ENCODE data around the gene BUD31. TPM values are rescaled to one million over a fixed set of nuclear protein-coding genes. Genes with fewer than 3 reads are reported as not detected.
A peak's percentile ranks its signal among the peaks of the same experiment; 100 is the strongest.

BUD31 gene
- total RNA-seq, 1 experiment from 2014 or later, result 120 TPM

DNA sequence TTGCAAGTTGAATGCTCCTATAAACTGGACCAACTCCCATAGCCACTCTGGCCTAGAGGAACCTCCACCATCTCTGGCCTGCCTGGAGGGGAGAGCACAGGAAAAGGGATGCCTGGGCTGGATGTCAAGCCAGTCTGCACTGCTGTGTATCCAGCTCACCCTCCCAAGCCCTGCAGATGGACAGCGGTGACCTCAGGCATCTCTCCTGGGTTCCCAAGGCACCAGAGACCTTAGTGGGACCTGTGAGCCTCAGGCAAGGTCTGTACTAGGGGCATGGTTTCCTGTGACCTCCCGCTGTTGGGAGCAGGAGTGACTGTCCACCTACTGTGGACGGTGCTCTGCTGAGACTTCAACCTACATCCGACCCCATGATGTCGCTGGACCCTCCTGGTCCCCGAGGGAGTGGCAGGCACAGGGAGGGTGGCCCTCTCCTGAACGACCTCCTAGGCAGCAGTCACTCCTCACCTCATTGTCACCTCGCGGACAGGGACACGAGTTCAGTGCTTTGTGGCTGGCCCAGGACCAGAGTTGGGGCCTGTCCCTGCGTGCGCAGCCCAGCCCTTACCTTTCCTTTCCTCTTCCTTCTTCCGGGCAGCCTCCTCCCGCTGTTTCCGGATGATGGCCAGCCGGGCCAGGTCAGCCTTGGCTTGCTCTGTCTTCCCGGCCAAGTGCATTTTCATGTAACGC lies 11.3 kb upstream of the BUD31 start:
- DNase-seq (ENCODE audit: low spot score), result no peak

DNA sequence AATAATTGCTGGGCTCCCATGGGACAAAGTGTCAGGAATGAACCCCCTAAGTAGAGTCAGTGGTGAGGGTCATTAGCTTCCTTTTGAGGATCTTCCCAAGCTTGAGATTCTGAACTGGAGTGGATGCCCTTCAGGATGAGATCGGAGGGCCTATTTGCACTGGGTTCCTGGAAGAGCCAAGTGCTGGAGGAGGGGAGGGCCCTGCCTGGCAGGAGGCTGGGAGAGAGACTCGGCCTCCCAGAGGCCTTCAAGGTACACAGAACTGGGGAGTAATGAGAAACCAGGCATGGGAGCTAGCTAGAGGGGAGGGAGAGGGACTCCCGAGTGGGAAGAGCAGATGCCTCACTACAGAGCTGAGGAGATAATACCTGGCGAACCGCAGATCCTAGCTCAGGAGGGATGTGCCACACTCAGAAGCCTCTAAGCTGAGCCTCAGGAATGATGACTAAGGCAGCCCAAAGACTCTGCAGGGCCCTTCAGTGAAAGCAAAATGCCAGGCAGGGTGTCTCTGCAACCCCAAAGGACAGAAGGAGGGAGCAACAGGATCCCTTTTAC lies 9.8 kb upstream of the BUD31 start:
- DNase-seq (ENCODE audit: low spot score), result no peak

DNA sequence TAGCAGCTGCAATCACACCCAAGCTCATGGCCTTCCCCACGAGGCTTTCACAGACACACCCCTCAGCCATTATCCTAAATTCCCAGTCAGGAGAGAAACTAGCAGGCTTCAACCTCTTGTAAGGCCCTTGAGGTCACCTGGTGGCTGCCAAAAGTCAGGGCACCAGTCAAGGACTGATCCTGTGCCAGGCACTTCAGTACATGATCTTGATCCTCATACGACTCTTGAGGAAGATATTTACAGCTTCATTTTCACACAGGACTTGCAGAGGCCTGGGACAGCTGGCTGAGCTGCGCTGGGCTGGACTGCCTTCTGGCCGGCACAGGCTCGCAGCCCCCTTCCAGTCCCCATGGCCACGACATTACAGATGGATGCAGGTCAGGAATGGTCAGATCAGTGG lies 9.2 kb upstream of the BUD31 start:
- DNase-seq (ENCODE audit: low spot score), result no peak

DNA sequence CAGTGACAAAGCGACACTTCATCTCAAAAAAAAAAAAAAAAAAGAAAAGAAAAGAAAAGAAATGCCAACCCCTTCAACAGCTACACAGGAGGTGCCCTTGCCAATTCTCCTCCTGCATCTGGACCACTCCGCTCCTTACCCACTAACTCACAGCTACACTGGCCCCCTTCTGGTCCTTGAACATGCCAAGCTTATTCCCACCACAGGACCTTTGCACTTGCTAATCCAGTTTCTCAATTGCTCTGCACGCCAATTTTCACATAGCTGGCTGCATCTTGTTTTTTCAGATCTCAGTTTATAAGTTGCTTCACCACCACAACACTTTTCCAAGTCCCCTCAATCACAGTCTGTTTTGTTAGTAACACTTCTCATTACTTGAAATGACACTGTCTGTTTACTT lies 5.9 kb upstream of the BUD31 start:
- DNase-seq (ENCODE audit: low spot score), result no peak

DNA sequence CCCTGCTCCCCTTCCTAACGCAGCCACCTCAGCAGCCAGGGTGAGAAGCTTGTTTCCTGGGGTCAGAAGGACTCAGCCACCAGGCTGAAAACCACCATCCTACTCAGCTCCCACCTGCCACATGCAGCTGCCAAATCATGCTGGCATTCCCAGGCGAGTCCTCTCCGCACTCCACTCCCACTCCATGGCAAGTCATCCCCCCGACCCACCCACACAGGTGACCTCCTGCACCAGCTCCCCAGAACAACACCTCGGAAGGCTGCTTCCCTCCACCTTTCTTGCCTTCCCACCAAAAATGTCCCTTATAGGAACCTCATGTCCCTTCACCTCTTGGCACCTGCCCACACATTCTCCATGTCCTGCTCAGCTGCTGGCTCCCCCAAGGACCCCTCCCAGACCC lies 5.0 kb upstream of the BUD31 start:
- no peak for DNase-seq (ENCODE audit: low spot score)

DNA sequence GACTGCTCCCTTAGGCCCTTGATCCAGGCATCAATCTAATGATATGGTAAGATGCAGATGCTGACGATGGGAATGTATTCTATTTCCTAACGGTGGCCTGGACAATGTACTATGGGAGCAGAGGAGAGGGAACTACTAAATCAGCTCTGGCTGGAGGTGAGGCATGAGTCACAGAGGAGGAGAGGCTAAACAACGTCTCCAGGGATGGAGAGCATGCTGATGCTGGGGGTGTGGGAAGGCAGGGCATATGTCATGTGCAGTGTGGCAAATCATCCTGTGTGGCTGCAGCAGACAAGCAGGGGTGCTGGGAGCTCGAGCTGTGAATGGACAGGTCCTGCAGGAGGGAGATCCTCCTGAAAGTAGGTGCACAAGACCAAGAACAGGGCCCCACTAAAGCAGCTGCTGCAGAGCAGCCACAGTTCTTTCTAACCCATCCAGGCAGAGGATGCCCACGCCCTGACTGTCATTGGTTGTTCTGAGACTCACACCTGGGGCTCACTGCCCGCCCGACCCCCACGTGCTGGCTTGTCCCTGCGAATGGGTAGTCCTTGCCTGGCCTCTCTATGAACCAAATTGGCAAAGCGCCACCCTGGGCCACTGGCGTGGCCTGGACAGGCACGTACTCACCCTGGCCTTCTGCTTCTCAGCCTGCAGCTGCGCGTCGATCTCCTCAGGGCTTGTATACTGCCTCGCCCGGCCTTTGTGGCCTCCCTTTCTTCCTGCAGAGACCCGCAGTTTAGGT lies 4.4 kb upstream of the BUD31 start:
- no peak for DNase-seq (ENCODE audit: low spot score)

DNA sequence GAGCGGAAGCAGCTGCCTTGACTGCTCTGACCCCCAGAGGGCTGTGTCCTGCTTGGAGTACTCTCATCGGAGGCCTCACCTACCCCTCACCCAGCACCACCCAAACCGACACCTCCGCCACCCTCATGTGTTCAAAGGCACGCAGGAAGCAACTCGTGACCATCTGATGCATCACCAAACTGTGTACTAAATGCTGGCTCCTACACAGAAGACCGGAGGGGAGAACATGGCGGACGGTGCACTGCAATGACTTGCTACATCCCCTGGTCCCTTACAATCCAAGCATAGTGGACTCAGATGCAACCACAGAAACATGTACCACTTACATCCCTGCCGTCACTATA lies 3.8 kb upstream of the BUD31 start:
- DNase-seq (ENCODE audit: low spot score), result no peak

DNA sequence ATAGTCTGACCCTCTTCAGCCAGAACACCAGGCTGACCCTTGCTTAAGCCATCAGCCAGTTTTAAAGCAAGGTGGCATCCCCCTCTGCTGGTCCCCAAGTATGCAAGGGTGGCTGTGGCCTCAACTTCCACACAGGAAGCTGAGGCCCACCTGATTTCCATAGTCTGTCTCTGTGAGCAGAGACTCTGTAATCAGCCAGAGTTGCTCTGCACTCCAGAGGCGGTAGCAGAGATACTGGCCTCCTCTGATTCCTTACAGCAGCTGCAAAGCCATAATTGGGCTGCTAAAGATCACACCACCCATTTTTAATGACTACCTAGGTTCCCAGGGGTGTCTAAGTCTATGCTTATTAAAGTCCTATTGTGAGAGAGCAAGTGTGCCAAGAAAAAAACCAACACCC lies 2.2 kb upstream of the BUD31 start:
- no peak for DNase-seq (ENCODE audit: low spot score)

DNA sequence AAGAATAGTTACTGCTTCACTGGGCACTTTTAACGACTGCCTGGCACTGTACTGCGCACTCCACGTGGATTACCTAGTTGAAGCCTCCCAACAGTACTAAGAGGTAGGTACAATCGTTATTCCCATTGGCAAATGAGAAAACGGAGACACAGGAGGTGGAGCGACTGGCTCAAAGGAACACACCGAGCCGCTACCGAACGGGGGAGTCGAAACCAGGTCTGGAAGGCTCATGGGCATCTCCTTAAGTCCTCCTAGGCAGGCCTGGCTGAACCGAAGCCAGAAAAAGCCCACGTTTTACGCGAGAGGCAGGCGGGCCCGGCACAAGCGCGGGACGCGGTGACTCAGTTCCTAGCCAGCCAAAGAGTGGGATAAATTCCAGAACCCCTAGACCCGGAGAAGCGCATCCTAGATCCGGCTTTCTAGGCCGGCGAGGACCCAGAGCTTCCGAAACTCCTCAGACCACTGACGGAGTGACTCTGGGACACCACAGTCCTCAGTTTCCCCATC lies 844 bp upstream of the BUD31 start:
- DNase-seq (ENCODE audit: low spot score), result peak; percentile 76

DNA sequence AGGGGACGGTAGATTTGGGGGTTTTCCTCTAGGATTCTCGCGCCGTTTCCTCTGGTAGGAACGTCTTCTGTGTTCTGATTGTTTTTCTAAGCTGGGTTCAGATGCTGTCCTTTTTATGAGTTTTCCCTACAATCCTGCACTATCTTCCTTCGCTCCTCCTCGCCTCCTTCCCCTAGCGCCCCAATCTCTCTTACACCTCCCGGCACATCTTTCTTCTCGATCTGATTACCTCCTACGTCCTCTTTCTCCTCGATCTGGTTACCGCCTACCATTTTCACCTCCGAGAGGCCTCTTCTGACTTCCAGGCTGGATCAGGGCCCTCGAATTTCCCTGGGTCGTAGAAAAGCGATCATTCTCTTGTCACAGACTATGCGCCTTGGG lies 413 bp downstream of the BUD31 start:
- no peak for DNase-seq (ENCODE audit: low spot score)

DNA sequence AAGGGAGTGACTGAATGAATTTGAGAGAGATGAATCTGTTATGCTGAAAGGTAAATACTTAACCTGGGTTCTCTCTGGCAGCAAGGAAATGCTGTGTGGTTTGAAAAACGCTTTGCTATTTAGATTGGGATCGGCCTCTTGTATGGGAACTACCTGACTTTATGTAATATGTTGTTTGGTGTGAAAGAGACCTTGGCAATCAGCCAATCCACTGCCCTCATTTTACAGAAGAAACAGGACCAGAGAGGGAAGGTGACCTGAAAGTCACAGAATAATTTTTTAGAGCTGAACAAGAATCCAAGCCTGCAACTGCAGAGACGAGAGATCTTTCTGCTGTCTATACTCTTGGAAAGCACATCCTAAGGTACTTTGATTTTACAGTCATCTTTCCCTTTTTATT lies 1.0 kb downstream of the BUD31 start:
- no peak for DNase-seq (ENCODE audit: low spot score)

DNA sequence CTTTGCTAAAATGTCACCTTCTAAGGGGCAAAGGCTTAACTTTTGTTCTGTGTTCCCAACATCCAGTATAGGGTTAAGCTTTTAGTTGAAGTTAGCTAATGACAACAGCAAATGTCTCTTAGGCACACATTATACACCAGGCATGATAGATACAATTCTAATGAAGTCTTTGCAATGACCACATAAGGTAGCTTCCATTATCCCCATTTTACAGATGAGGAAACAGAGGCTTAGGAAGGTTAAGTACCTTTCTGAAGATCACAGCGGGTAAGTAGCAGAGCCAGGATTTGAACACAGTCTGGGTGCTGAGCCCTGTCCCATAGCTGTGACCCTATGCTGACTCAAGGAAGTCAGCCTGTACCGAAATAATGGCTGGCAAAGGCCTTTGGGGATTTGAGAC lies 1.9 kb downstream of the BUD31 start:
- DNase-seq (ENCODE audit: low spot score), result no peak

DNA sequence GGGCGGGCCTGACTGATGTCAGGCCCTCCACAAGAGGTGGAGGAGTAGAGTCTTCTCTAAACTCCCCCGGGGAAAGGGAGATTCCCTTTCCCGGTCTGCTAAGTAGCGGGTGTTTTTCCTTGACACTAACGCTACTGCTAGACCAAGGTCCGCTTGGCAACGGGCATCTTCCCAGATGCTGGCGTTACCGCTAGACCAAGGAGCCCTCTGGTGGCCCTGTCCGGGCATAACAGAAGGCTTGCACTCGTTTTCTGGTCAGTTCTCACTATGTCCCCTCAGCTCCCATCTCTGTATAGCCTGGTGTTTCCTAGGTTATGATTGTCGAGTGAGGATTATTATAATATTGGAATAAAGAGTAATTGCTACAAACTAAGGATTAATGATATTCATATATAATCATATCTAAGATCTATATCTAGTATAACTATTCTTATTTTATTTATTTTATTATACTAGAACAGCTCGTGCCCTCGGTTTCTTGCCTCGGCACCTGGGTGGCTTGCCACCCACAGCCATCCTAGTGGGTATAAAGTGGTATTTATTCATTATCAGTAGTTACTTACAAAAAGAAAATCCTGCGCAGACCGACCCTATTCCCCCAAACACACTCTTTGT lies 6.9 kb downstream of the BUD31 start:
- DNase-seq (ENCODE audit: low spot score), result peak; percentile 86

DNA sequence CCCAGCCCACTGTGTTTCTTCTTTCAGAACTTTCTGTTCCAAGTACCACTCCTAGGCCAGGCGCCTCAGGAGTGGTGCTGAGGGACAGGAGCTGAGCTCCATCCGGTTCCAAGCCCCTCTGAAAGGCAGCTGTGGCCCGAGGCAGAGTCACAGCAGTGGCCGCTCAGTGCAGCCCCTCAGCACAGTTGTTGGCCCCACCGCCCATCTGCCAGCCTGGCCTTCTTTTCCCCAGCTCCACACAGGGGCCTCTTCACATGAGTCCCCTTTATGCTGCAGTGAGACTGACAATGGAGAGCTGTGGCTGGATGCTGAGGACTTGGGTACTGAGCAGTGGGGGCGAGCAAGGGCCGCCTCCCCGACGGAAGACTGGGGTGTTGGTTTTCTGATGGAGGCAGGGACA lies 9.5 kb downstream of the BUD31 start:
- DNase-seq (ENCODE audit: low spot score), result no peak

DNA sequence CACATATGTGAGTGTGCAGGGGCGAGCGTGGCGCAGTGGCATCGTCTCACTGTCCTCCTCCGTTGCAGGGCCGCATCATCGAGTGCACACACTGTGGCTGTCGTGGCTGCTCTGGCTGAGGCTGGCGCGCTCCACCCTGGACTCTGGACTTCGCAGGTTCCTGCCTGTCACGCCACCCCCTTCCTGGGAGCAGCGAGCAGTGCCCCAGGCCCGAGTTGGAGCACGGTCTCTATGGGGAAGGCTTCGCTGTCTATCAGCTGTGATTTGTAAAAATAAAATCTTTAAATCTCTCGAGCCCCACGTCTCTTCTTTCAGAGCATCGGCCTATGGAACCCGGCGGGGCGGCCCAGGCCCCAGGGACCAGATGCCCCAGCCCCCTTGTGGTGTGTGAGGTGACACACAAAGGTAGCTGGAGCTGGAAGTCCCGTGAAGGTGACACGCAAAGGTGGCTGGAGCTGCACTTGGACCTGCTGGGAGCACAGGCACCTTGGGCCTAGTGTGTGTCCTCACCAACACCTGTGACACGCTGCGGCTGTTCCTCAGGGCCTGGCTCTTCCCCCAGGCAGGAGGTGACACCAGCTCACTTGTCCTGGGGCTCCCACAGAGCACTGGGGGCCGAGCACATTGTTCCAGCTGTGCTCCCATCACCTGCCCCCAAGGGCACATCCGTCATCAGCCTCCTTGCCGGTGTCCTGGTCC lies 10.7 kb downstream of the BUD31 start:
- no peak for DNase-seq (ENCODE audit: low spot score)

DNA sequence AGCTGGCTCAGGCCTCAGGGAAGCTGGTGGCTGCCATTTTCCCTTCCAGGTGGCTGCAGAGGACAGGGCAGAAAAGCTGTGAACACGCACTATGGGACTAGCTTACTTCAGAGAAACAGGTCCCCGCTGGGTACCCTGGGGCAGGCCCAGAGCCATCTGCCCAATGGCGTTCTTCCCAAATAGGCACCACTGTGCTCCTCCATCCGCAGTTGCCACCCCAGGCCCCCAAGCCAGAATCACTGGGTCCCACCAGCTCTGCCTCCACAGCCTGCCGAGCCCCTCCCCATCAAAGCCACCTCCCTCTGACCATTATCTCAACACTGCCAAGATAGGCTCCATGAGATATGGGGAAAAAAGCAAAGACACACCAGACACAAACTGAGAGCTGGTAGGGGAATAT lies 11.4 kb downstream of the BUD31 start:
- no peak for DNase-seq (ENCODE audit: low spot score)

DNA sequence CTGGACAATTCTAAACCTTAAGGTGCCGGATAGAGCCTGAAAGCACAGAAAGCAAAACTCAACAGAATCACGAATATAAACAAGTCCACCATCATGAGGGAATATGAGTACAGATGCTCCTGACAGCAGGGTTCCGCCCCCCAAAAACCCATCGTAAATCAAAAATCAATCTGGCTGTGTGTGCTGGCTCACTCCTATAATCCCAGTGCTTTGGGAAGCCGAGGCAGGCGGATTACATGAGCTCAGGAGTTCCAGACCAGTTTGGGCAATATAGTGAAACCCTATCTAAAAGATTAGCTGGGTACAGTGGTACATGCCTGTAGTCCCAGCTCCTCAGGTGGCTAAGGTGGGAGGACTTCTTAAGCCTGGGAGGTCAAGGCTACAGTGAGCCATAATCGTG lies 12.2 kb downstream of the BUD31 start:
- no peak for DNase-seq (ENCODE audit: low spot score)

DNA sequence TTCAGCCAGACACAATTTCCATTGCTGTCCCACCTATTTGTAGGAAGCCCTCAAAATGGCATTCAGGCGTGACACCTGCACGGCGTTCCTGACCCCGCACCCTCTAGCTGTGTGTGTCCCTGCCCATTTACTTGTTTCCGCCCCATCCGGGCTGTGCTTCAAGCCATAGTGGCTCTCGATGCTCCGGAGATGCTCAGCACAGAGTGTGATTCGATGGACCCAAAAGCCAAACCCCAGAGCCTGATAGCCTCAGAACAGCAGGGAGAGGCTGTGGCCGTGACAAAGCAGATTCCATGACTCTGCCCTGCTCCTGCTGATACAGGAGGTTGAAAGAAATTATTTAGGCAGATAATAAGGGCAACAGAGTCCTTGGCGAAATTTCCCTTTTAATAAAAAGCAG lies 13.4 kb downstream of the BUD31 start:
- DNase-seq (ENCODE audit: low spot score), result no peak

DNA sequence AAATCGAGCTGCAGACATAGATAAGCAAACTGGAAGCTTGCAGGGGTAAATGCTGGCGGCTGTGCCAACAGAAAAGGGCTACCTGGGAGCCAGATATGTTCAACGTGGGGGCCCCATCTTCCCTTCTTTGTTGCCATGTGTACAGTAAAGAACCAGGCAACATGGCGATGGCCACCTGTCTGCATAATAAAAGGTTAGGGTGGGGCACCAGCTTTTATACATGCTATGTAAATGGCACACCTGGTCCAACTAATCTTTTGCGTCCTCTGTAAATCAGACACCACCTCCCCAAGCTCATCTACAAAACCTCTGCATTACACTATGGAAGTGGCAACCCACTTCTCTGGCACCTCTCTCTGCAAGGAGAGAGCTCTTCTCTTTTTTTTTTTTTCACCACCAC lies 13.9 kb downstream of the BUD31 start:
- no peak for DNase-seq (ENCODE audit: low spot score)

DNA sequence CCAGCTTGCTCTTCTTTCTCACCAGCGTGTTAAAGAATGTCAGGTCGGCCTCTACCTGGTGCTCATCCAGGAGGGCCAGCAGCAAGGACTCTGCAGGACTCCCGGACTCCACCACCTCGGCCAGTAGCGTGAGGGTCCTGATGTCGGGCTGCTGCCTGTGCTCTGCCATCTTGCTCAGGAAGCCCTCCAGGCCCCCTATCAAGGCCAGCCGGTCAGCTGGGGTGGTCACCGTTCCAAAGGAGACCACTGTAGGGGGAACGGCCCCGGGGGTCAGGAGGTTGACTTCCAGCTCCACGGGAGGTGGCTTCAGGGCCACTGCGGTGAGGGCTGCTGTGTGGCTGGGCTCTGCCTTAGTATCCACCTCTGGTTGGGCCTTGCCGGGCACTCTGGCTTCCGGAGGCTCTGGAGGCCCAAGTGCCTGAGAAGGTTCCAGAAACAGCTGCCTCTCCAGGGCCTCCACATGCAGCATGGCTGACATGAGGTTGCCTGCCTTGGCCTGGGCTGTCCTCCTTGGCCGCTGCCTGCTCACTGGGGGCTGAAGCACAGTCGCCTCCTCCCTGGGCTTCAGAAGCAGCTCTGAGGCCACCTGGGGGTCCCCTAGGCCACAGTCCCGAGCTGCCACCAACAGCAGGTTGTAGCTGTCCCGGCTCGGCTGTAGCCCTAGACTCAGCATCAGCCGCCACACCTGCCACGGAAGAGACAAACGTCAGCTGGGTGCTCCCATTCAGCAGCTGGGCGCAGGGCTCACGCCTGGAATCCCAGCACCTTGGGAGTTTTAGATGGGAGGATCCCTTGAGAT lies 16.4 kb downstream of the BUD31 start:
- DNase-seq (ENCODE audit: low spot score), result no peak

DNA sequence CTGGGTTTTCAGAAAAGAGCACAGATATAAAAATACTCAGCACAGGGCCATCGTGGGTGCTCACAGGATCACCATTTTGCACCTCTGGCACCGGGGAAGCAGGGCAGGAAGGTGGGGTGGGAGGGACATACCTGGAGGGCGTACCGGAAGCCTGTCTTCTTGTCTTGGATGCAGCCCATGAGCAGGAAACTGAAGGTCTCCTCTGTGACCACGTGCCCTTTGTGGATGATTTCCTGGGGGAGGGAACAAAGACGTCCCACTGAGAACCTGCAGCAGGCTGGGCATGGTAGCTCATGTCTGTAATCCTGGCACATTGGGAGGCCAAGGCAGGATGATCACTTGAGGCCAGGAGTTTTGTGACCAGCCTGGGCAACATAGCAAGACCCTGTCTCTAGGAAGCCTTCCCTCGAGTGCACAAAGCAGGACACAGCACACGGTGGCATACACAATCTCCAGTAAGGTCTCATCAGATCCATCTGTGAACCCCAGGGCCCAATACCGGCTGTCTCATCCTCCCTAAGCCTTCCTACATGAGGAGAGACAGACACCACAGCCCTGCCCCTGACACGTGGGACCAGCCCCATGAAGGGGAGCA lies 20.3 kb downstream of the BUD31 start:
- DNase-seq (ENCODE audit: low spot score), result no peak

Data from HT-29 (cell line).